ENCODE measurements around the gene SIL1.

DNA sequence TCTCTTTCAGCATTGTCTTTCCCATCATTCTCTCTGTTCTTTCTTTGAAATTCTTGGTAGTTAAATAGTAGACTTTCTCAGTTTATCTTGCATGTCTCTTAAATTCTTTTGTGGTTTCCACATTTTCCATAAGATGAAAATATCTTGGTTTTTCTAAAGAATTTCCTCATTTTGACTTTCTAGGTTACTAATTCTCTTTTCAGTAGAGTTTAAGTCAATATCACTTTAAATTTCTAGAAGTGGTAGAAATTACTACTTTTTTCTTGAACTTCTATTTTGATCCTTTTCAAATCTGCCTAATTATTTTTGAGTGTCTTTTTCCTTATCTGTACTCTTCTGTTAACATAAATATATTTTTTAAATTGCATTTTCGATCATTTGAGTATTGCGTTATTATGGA is 299.4 kb downstream of the SIL1 start:
- no peak for TF ChIP-seq ZNF674 (CRISPR knock-in tag; IDR thresholded peaks at IDR 0.05; ENCODE audit: low read depth)
- TF ChIP-seq, protein P1, sequence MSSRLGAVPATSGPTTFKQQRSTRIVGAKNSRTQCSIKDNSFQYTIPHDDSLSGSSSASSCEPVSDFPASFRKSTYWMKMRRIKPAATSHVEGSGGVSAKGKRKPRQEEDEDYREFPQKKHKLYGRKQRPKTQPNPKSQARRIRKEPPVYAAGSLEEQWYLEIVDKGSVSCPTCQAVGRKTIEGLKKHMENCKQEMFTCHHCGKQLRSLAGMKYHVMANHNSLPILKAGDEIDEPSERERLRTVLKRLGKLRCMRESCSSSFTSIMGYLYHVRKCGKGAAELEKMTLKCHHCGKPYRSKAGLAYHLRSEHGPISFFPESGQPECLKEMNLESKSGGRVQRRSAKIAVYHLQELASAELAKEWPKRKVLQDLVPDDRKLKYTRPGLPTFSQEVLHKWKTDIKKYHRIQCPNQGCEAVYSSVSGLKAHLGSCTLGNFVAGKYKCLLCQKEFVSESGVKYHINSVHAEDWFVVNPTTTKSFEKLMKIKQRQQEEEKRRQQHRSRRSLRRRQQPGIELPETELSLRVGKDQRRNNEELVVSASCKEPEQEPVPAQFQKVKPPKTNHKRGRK (CRISPR knock-in tag; IDR thresholded peaks at IDR 0.05) = no peak
- TF ChIP-seq, protein P2, sequence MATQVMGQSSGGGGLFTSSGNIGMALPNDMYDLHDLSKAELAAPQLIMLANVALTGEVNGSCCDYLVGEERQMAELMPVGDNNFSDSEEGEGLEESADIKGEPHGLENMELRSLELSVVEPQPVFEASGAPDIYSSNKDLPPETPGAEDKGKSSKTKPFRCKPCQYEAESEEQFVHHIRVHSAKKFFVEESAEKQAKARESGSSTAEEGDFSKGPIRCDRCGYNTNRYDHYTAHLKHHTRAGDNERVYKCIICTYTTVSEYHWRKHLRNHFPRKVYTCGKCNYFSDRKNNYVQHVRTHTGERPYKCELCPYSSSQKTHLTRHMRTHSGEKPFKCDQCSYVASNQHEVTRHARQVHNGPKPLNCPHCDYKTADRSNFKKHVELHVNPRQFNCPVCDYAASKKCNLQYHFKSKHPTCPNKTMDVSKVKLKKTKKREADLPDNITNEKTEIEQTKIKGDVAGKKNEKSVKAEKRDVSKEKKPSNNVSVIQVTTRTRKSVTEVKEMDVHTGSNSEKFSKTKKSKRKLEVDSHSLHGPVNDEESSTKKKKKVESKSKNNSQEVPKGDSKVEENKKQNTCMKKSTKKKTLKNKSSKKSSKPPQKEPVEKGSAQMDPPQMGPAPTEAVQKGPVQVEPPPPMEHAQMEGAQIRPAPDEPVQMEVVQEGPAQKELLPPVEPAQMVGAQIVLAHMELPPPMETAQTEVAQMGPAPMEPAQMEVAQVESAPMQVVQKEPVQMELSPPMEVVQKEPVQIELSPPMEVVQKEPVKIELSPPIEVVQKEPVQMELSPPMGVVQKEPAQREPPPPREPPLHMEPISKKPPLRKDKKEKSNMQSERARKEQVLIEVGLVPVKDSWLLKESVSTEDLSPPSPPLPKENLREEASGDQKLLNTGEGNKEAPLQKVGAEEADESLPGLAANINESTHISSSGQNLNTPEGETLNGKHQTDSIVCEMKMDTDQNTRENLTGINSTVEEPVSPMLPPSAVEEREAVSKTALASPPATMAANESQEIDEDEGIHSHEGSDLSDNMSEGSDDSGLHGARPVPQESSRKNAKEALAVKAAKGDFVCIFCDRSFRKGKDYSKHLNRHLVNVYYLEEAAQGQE (IDR thresholded peaks at IDR 0.05; ENCODE audit: borderline replicate concordance in 1 of 2, low read depth in 1 of 2, low read length in 2 of 2) = no peak
- no peak for TF ChIP-seq HIVEP1 (CRISPR knock-in tag; IDR thresholded peaks at IDR 0.05)
- no peak for TF ChIP-seq HMG20A (CRISPR knock-in tag; IDR thresholded peaks at IDR 0.05; ENCODE audit: borderline replicate concordance)
